Activated CD4-positive, alpha-beta T cell treated with anti-CD3 and anti-CD28 coated beads, Interleukin-2, amount 50 U/mL, for 16 hours (primary cell): ENCODE measurements around the gene CACNA2D3.

Experiments used
- DNase-seq: peaks from one replicate; pipeline ENCODE4 v3.0.0-alpha.2; 2020

The CACNA2D3 gene

GRCh38 chr3:54223063-54223462 lies 100.7 kb downstream of the CACNA2D3 start:
- no peak for DNase-seq

- DNase-seq = no peak
Observed at GRCh38 chr3:54225841-54226528, 103.6 kb downstream of the CACNA2D3 start.

- no peak for DNase-seq
Observed at GRCh38 chr3:54228806-54229205, 106.5 kb downstream of the CACNA2D3 start.

GRCh38 chr3:54232618-54233017 lies 110.3 kb downstream of the CACNA2D3 start:
- DNase-seq = no peak

- DNase-seq = no peak
Observed at GRCh38 chr3:54235998-54236397, 113.6 kb downstream of the CACNA2D3 start.

GRCh38 chr3:54237109-54237508 lies 114.8 kb downstream of the CACNA2D3 start:
- DNase-seq = no peak

GRCh38 chr3:54237788-54238502 lies 115.6 kb downstream of the CACNA2D3 start:
- DNase-seq = no peak

- no peak for DNase-seq
Observed at GRCh38 chr3:54240309-54240708, 118.0 kb downstream of the CACNA2D3 start.

- no peak for DNase-seq
Observed at GRCh38 chr3:54243056-54243931, 120.9 kb downstream of the CACNA2D3 start.

GRCh38 chr3:54243960-54244682 lies 121.8 kb downstream of the CACNA2D3 start:
- DNase-seq = no peak

GRCh38 chr3:54251705-54252104 lies 129.4 kb downstream of the CACNA2D3 start:
- DNase-seq = no peak

GRCh38 chr3:54257125-54257720 lies 134.9 kb downstream of the CACNA2D3 start:
- no peak for DNase-seq

- DNase-seq = no peak
Observed at GRCh38 chr3:54259636-54260035, 137.3 kb downstream of the CACNA2D3 start.

- no peak for DNase-seq
Observed at GRCh38 chr3:54261141-54261540, 138.8 kb downstream of the CACNA2D3 start.

GRCh38 chr3:54262541-54262940 lies 140.2 kb downstream of the CACNA2D3 start:
- DNase-seq = no peak

- DNase-seq = no peak
Observed at GRCh38 chr3:54262946-54263345, 140.6 kb downstream of the CACNA2D3 start.

GRCh38 chr3:54264050-54264449 lies 141.7 kb downstream of the CACNA2D3 start:
- DNase-seq = no peak

- DNase-seq = no peak
Observed at GRCh38 chr3:54270816-54271526, 148.6 kb downstream of the CACNA2D3 start.

- DNase-seq = no peak
Observed at GRCh38 chr3:54273791-54274190, 151.4 kb downstream of the CACNA2D3 start.

- no peak for DNase-seq
Observed at GRCh38 chr3:54274607-54275006, 152.3 kb downstream of the CACNA2D3 start.

GRCh38 chr3:54279005-54279583 lies 156.7 kb downstream of the CACNA2D3 start:
- no peak for DNase-seq
